Osteoblast (primary cell): Measurements from ENCODE around the gene KHNYN. TPM values are rescaled to one million over a fixed set of nuclear protein-coding genes. Genes with fewer than 3 reads are reported as not detected.

Source experiments
- DNase-seq: peaks from one replicate; pipeline ENCODE4 v3.0.0; 2011; ENCODE audit warnings: low spot score, mixed read lengths; ENCODE audit not compliant: insufficient read length; ENCODE audit errors: missing footprints
- H2AFZ ChIP-seq: 2 replicates; pipeline ENCODE4 v1.6.0; 2011; ENCODE audit warnings: mild to moderate bottlenecking, low read length
- H3K27ac ChIP-seq: 2 replicates; pipeline ENCODE4 v1.5.1; 2011; ENCODE audit warnings: mild to moderate bottlenecking, low read depth, low read length, moderate library complexity
- H3K27me3 ChIP-seq: 2 replicates; pipeline ENCODE4 v1.6.0; 2012; ENCODE audit warnings: mild to moderate bottlenecking, control low read depth, inconsistent platforms, low read length, moderate library complexity; ENCODE audit not compliant: insufficient read depth
- H3K36me3 ChIP-seq: 2 replicates; pipeline ENCODE4 v1.5.1; 2011; ENCODE audit warnings: mild to moderate bottlenecking, low read length, control low read depth, moderate library complexity; ENCODE audit not compliant: insufficient read depth
- H3K4me1 ChIP-seq: 2 replicates; pipeline ENCODE4 v1.5.1; 2011; ENCODE audit warnings: mild to moderate bottlenecking, low read length, control low read depth, moderate library complexity; ENCODE audit not compliant: insufficient read depth
- H3K4me2 ChIP-seq: 2 replicates; pipeline ENCODE4 v1.6.0; 2011; ENCODE audit warnings: mild to moderate bottlenecking, low read length; ENCODE audit not compliant: insufficient read depth
- H3K4me3 ChIP-seq: fragments of 200-600 bp; sonication (generic); 3 replicates; pipeline ENCODE4 v1.5.1; 2012; ENCODE audit warnings: mild to moderate bottlenecking, low read length, inconsistent platforms; ENCODE audit not compliant: insufficient read depth
- H3K79me2 ChIP-seq: 2 replicates; pipeline ENCODE4 v1.6.0; 2012; ENCODE audit warnings: mild to moderate bottlenecking, low read length, control low read depth, inconsistent platforms; ENCODE audit not compliant: insufficient read depth
- H3K9me3 ChIP-seq: 2 replicates; pipeline ENCODE4 v1.5.1; 2011; ENCODE audit warnings: low read depth, low read length, control low read depth
- H4K20me1 ChIP-seq: 2 replicates; pipeline ENCODE4 v1.6.0; 2012; ENCODE audit warnings: mild to moderate bottlenecking, low read length, control low read depth; ENCODE audit not compliant: insufficient read depth
- total RNA-seq: library from RNA; depleted of rRNA; stranded (reverse); fragments of >200 nt; gene quantifications from 2 replicates; pipeline ENCODE4 v1.2.3, GENCODE V29; 2012
- TF ChIP-seq, protein P1 (sequence below): IDR thresholded peaks from 2 replicates; pipeline ENCODE4 v1.5.1; 2011; ENCODE audit warnings: mild to moderate bottlenecking, low read depth, low read length, moderate library complexity; ENCODE audit errors: extremely low read depth

KHNYN gene
- total RNA-seq, 1 donor, result 58.6 TPM

DNA sequence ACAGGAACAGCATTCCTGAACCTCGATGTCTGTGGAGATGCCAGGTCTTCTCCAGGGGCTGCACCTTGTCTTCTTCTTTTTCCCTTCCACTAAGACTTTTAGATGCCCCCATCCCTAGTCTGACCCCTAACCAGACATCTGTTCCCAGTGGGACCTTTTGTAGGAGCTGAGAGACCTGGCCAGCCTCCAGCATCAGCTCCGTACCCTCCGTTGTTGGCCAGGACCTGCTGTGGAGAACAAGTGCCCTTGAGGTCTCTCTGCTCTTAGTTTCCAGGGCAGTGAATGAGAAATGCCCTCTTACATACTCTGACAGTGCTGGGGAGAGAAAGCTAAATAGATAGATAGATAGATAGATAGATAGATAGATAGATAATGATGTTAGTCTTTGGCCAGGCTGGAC is 29.6 kb downstream of the KHNYN start:
- no peak overlapping the region for H2AFZ ChIP-seq
- H4K20me1 ChIP-seq, result no peaks in the 10 kb centered on the region
- no peaks in the 10 kb centered on the region for H3K36me3 ChIP-seq
- TF ChIP-seq, protein P1, sequence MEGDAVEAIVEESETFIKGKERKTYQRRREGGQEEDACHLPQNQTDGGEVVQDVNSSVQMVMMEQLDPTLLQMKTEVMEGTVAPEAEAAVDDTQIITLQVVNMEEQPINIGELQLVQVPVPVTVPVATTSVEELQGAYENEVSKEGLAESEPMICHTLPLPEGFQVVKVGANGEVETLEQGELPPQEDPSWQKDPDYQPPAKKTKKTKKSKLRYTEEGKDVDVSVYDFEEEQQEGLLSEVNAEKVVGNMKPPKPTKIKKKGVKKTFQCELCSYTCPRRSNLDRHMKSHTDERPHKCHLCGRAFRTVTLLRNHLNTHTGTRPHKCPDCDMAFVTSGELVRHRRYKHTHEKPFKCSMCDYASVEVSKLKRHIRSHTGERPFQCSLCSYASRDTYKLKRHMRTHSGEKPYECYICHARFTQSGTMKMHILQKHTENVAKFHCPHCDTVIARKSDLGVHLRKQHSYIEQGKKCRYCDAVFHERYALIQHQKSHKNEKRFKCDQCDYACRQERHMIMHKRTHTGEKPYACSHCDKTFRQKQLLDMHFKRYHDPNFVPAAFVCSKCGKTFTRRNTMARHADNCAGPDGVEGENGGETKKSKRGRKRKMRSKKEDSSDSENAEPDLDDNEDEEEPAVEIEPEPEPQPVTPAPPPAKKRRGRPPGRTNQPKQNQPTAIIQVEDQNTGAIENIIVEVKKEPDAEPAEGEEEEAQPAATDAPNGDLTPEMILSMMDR, result no peak
- H3K79me2 ChIP-seq, result no peaks in the 10 kb centered on the region
- no peak overlapping the region for H3K4me3 ChIP-seq
- no peak overlapping the region for H3K4me2 ChIP-seq
- H3K4me1 ChIP-seq, result no peaks in the 10 kb centered on the region
- no peaks in the 10 kb centered on the region for H3K27me3 ChIP-seq
- no peak for DNase-seq
- no peaks in the 10 kb centered on the region for H3K9me3 ChIP-seq
- no peak overlapping the region for H3K27ac ChIP-seq

DNA sequence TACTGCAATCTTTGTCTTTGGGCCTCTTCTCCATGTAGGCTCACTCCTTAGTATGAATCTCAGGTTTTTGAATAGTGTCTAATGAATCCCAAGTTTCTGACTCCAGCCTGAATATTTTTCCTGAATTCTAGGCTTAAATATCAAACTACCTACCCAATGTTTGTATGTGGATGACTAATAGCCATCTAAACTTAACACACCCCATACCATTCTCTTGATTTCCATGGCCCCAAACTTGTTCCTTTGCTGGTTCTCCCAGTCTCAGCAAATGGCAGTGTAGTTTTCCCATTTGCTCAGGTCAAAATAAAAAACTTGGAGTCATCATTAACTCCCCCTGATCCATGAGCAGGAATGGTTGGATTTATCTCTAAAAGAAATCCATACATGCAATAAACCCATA is 31.6 kb downstream of the KHNYN start:
- Histone ChIP-seq H3K4me2 (no peak overlapping the region), H3K79me2 (no peaks in the 10 kb centered on the region), H3K27ac (no peak overlapping the region), H4K20me1 (no peaks in the 10 kb centered on the region), H3K9me3 (no peaks in the 10 kb centered on the region), H2AFZ (no peak overlapping the region), H3K4me3 (no peak overlapping the region), H3K36me3 (no peaks in the 10 kb centered on the region), H3K27me3 (no peaks in the 10 kb centered on the region), H3K4me1 (no peaks in the 10 kb centered on the region)
- no peak for DNase-seq
- TF ChIP-seq, protein P1, result no peak

DNA sequence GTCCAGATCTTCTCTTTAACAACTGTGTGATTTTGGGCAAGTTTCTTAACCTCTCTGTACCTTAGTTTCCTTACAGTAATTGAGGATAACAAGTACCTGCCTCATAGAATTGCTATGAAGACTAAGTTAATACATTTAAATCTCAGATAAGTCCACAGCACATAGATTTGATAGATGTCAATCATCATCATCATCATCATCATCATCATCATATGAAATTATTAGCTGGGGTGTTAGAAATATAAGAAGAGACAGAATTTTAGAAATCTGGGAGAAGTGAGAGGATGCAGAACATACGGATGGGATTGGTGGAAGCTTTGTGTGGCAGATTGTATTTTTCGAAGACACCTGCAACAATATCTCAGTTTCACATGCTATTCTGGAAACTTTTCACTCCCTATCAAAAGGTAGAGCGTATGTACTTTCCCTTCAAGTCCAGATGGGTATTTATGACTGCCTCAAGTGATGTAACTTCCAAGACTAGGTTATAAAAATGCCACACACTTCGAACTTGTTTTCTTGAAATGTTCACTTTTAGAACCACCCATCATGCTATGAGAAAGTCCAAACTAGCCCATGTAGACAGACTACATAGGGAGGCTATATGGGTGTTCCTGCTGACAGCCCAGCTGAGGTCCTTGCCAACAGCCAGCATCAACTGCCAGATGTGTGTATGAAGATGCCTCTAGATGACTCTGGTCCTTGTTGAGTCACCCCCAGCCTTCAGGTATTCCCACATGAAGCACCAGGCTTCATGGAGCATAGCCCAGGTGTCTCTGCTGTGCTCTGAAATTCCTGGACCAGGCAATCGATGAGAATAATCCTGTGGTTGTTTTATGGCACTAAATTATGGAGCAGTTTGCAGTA is 33.5 kb downstream of the KHNYN start:
- H3K27ac ChIP-seq, result no peak overlapping the region
- H3K9me3 ChIP-seq, result no peaks in the 10 kb centered on the region
- no peaks in the 10 kb centered on the region for H4K20me1 ChIP-seq
- no peak for DNase-seq
- H3K4me3 ChIP-seq, result no peak overlapping the region
- no peak overlapping the region for H3K4me2 ChIP-seq
- H2AFZ ChIP-seq, result no peak overlapping the region
- no peaks in the 10 kb centered on the region for H3K79me2 ChIP-seq
- H3K4me1 ChIP-seq, result no peaks in the 10 kb centered on the region
- H3K27me3 ChIP-seq, result no peaks in the 10 kb centered on the region
- TF ChIP-seq, protein P1, result no peak
- H3K36me3 ChIP-seq, result no peaks in the 10 kb centered on the region

DNA sequence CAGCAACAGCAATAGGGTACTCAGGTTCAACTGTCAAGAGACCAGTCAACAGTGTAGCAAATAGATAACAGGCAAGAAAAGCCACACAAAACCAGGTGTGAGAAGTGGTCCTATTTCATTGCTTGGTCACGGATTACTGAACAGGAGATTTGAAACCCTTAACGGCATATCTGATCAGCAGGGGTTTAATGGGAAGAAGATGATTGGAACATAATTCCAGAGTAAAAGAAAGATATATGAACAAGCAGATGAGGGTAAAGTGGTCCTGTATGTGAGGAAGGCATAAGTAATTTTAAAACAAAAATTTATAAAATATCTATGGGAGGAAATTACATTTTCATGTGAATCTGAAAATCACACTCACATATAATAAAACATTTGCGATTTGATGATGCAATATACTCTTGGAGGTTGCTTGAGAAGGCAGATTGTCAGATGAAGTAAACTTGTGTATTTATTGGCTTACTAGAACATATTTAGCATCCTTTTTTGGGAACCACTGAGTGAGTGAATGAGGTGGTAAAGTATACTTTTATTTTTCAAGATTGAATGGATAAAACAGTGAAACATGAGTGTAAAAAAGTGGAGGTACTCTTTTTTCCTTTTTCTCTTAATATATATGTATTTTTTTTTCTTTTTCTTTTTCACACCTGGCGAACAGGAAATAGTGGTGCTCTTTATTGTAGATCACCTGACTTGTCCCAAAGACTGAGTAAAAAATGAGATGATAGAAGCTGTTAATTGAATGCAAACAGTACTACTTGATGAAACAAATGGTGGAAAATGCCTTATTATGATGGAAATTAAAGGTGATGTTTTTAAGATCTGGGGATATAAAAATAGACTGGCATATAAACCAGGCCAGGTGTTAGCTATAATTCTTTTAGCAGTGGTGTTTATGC is 34.4 kb downstream of the KHNYN start:
- Histone ChIP-seq H3K4me1 (no peaks in the 10 kb centered on the region), H3K4me2 (no peak overlapping the region), H3K9me3 (no peaks in the 10 kb centered on the region), H2AFZ (no peak overlapping the region), H3K27ac (no peak overlapping the region), H3K79me2 (no peaks in the 10 kb centered on the region), H3K36me3 (no peaks in the 10 kb centered on the region), H3K4me3 (no peak overlapping the region), H4K20me1 (no peaks in the 10 kb centered on the region), H3K27me3 (no peaks in the 10 kb centered on the region)
- no peak for DNase-seq
- TF ChIP-seq, protein P1, result no peak
